GM19397 (cell line): ENCODE data around the gene EMX1.

Source experiments
- ATAC-seq: cut with Tn5 transposase; IDR thresholded peaks from one replicate; pipeline ENCODE4 v1.9.1; 2021; ENCODE audit warnings: mild to moderate bottlenecking, moderate library complexity; ENCODE audit not compliant: unreplicated experiment

Gene EMX1

DNA sequence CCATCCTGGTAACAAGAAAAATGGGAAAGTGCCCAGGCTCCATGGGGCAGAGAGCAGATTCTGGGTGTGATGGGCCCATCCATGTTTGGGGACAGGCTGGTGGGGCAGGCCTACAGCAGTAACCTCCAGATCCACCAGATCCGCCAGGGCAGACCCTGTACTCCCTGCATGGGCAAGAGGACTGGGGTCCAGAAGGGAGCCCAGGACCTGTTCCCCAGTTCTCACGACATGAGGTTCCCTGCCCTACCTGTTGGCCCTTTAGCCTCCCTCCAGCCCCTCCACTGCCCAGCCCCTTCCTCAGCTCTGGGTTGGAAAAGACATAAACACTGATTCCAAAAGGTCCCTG, 38.7 kb downstream of the EMX1 start:
- ATAC-seq, result no peak

DNA sequence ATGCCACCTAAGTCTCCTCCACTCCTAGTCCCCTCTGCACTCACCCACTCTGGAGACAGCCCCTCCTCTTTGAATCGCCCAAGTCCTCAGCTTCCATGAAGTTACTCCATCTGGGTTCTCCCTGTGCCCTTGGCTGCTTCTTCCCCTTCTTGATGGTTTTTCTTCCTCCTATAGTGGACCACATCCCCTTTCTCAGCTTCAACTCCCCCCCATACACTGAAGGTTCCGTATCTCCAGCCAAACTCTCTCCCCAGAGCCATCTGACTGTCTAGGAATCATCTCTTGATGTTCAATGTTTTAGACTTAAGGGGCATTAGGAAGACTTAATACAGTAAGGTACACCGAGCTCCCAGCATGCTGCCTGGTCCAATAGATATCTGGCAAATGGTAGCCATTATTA, 39.6 kb downstream of the EMX1 start:
- no peak for ATAC-seq

DNA sequence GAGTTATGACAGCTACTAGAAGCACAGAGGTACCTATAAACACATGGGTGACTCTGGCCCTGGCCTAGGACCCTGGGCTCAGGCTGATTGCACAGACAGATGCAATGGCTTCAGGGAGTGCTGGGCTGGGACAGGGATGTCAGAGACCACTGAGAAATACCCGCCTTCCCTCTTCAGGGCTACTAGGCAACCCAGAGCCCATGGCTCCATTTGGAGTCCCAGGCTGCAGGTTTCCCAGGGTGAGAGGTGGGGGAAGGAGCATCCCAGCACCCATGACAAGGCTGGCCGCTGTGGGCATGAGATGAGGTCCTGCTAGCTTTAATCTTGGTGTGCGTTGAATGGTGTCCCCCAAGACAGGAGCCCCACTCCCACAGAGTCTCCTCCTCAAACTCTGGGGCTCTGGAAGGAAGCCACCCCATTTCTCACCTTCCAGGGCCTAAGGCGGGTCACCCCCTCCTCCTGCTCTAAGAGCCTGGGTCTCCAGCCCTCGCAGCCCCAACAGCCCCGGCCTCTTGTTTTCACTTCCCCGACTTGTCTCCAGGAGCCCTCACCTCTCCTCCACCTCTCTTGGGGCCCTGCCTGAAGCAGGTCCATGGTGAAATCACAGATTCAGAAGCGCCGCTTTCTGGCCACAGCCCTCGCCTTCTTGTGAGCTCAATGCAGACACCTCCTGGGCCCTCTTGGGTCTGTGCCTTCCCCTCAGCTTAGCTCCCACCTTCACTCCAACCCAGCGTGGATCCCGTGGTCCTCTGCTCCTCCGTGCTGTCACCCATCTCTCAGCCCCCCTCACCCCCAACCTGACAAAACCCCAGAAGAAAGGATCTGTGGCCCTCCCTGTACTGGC, 41.4 kb downstream of the EMX1 start:
- ATAC-seq, result no peak

DNA sequence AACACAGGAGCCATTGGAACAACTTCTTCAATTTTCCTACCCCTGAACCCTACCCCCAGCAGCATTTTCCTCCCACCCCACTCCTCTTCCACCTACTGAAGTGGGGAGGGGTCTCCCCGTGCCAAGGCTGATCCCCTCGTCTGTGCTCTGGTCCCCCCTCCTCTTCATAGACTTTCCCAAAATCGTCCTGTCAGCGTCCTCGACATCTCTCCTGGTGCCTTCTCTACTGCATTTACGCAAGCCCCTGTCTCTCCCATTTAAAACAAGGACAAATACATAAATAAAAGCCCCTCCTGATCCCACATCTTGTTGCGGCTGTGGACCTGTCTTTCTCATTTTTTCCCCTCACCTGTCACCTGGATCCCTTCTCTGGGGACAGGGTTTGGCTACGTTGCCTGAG, 42.2 kb downstream of the EMX1 start:
- no peak for ATAC-seq

DNA sequence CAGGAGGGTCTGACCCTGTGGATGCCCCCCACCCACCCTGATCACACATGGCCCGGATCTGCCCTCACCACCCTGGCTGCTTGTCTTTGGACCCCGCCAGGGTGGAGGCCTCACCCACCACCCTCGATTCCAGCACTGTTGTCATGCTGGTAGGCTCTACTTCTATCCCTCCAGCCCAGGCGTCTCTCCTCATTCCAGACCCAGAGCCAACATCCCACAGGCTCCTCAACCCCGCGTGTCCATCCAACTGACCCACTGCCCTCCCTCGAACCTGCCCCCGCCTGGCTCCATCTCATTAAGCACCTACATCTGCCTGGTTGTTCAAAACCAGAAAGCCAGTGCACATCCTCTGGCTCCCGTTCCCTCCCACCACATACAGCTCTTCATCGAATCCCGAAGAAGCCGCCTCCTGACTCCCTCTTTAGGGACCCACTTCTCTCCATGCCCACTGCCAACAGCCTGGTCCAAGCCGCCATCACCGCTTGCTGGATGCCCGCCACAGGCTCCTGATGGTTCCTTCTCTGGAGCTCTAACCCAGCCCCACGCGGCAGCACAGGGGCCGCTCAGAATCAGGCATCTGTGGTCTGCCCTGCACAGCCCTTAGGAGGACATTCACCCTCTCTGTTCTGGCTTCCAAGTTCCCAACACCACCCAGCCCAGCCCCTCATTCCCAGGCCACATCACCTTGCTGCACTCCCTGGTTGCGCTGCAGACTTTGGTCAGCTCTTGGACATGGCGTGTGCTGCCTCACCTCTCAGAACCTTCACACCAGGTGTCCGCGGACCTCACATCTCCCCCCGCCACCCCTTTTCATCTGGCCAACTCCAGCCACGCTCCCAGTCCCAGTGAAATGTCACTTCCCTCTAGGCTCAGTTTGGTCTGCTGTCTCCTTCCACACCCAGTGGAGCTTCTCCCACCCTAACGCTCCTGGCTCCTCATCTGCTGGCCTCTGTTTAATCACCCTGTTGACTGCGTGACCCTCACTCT, 43.0 kb downstream of the EMX1 start:
- ATAC-seq, result no peak

GRCh38 chr2:72961036-72961720, 43.9 kb downstream of the EMX1 start:
- no peak for ATAC-seq

DNA sequence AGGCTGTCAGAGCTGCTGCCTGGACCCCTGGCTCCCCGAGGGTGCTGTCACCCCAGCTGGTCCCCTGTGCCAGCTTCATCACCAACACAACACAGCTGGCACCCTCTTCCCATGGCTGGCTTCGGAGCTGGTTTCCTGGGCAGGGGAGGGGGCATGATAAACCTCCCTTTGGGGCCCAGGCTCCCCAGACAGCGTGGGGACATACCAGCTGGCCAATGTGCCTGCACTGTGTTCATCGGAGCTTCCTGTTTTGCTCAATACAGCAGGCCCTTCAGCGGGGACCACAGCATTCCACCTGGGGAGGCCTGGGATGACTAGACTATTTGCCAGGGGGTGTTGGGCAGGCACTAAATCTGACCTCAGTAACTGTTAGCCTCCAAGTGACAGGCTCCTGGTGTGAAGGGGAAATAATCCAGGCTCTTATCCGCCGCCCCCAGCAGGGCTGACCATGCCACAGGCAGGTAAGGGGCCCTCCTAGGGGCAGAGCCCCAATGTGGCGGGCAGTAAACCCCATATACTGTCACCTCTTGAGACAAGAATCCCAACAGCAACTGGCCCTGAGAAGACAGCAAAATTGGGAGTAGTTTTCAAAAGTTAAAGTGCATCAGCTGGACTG, 44.6 kb downstream of the EMX1 start:
- ATAC-seq, result no peak

GRCh38 chr2:72962911-72963310, 45.6 kb downstream of the EMX1 start:
- no peak for ATAC-seq

GRCh38 chr2:72963423-72964145, 46.3 kb downstream of the EMX1 start:
- no peak for ATAC-seq

DNA sequence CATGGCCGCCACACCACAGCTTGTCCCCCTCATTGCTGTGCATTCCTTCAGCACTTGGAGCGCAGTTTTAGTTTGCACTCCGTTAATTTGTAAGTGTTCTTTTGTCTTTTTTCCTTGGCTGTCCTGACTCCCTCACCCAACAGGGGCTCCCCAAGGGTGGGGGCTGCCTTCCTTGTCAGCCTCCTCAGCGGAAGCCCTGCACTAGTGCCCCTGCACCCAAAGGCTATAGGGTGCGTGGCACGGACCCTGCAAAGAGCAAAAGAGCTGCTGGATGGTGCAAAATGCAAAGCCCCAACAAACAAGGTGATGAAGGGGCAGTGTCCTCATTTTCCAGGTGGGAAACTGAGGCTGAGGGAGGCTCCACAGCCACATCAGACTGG, 46.8 kb downstream of the EMX1 start:
- no peak for ATAC-seq

DNA sequence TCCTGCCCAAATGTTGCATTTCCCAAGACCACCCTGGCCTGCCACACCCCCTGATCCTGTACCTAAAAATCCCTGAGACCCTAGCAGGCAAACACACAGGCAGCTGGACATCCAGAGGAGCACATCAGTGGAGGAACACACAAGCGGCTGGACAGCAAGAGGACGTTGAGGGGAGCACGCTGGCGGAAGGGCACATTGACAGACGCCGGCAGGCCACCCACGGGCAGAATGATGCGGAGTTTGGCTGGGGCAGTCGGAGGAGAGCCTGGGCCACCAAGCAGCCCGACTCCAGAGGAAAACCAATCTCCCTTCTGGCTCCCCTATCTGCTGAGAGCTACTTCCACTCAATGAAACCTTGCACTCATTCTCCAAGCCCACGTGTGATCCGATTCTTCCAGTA, 47.7 kb downstream of the EMX1 start:
- ATAC-seq, result no peak

GRCh38 chr2:72965770-72966450, 48.6 kb downstream of the EMX1 start:
- no peak for ATAC-seq

DNA sequence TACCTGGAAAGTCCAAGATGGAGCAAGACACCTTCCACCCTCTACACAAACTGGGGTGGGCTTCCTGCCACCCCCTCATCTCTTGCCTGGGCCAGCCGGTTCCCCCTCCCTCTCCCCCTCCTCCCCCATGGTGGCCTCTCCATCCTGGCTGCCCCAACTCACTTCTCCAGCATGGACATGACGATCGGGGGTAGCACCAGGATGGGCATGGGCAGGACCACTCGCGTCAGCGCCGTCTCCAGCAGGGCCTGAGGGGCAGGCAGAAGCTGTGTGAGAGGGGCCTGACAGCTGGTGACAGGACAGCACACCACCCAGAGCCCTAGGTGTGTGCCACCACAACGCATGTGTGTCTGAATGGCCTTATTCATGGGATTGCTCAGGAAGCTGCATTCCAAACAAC, 51.0 kb downstream of the EMX1 start:
- ATAC-seq, result no peak

DNA sequence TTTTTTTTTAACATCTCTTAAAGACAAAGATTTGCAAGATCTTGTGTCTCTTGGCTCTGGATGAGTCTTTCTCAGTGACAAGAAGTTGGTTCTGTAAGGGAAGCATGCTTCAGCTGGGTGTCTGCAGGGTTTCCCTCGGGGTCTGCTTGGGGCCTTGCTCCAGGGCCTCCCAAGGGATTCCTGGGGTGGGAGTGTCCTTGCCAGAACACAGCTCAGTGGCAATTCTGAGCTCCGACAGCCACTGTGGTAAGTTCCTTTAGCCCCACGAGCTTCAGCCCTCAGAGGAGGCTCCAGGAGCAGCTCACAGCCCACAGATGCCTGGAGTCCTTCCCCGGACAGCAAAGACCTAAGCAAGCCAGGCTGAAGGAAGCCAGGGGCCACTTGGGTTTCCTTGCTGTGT, 52.4 kb downstream of the EMX1 start:
- ATAC-seq, result no peak

DNA sequence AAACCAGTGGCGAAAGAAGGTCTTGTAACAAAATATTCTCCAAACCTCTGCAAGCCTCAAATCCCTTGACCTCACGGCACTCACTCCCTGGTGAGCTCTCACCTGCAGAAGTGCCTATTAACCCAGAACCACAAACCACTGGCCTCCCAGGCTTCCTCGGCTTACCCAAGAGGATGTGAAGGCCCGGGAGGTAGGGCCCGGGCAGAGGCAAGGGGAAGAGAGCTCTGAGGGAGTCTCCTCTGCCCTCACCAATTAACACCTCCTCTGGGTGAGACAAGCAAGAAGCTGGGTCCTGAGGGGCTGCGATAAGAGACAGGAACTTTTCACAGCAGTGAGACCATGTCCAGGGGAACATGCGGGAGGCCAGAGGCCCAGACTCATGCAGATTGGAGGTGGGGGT, 53.7 kb downstream of the EMX1 start:
- ATAC-seq, result no peak

DNA sequence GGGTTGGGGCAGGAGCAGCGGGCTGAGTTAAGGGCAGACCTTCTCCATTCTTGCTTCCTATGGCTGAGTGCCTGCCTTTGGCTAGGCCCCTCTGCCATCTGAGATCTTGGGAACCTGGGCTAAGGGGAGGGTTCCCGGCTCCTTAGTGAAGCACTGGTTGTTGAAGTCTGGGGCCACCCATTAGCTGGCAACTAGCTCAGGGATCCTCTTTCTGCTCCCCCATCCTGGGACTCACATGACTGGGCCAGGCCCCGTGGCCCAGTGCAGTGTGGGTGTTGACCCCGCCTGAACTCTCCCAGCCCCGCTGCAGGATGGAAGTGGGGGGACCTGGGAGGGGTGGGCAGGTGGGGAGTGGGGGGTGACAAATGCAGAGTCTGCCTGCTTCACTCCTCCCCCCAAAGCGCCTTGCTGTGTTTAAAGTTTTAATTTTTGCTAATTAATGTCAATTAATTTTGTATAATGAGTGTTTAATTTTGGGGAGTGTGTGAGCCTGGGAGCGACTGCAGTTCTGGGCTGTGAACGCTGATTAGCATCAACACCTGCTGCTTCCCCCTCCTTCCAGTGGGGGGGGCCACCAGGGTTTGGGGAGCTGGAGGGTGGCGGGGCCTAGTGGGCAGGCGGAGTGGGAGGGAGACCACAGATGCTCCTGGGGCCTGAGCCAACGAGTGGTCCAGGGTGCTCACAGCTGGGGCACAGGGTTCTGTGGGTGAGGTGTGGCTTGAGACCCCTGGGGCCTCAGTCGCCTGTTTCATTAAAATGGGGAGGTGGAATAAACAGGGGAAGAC, 55.2 kb downstream of the EMX1 start:
- no peak for ATAC-seq

- ATAC-seq, result no peak
Measured at GRCh38 chr2:72973137-72973535, 55.8 kb downstream of the EMX1 start.

DNA sequence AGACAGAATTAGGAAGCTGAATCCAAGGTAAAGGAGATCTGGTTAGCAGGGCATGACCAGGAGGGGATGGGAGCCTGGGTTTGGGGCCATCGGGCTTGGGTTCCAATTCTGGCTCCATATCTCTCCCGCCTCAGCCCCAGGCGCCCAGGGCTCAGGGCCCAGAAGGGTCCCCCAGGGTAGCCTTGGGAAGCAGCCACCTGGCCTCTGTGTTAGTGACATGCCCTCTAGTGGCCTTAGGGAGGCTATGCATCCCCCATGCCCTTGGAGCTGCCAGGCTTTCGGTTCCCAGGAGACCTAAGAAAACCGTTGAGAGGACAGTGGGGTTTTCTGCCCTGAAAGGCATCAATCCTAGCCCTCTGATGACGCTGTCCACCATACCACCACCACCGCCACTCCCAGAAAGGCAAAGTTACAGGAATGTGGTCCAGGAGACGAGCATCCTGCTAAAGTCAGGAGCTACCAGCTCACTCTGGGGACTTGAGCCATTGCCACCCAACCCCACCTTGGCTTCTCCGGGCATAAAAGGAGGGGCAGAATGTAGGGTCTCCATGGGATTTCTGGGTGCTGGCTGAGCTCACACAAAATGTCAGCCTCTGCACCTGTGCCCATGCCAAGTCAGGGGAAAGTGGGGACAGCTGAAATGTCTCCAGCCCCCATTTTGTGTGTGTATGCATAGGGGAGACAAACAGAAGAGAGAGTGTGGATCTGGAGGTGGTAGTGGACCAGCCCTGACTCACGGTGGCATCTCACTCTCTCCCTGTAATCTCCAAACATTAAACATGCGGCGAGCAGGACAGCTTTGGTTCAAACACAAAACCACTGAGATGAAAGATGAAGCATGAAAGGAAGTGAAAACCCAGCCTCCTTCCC, 56.5 kb downstream of the EMX1 start:
- peak; percentile 86 for ATAC-seq
